Left ventricle myocardium inferior (tissue), 1 donor: ENCODE measurements around the gene CFAP119. TPM values are rescaled to one million over a fixed set of nuclear protein-coding genes. Genes with fewer than 3 reads are reported as not detected.
A peak's percentile ranks its signal among the peaks of the same experiment; 100 is the strongest.

Experiments used
- DNase-seq: peaks from one replicate; pipeline ENCODE4 v3.0.0-alpha.2; 2020
- H3K27ac ChIP-seq: fragments of 200-600 bp; replicated peaks from 2 replicates; pipeline ENCODE4 v1.8.0; 2021
- H3K27me3 ChIP-seq: fragments of 200-600 bp; 2 replicates; pipeline ENCODE4 v1.8.0; 2021; ENCODE audit warnings: low read depth
- H3K36me3 ChIP-seq: fragments of 200-600 bp; 2 replicates; pipeline ENCODE4 v1.8.0; 2021
- H3K4me1 ChIP-seq: fragments of 200-600 bp; 2 replicates; pipeline ENCODE4 v1.8.0; 2021
- H3K4me3 ChIP-seq: fragments of 200-600 bp; 2 replicates; pipeline ENCODE4 v1.8.0; 2021; ENCODE audit warnings: mild to moderate bottlenecking, moderate library complexity
- H3K9me3 ChIP-seq: fragments of 200-600 bp; replicated peaks from 2 replicates; pipeline ENCODE4 v1.8.0; 2021
- CTCF ChIP-seq: fragments of 200-600 bp; IDR thresholded peaks from 2 replicates; pipeline ENCODE4 v1.8.0; 2021; ENCODE audit warnings: antibody characterized with exemption, mild to moderate bottlenecking, borderline replicate concordance
- intact Hi-C: fragments of 100-400 bp; cut with micrococcal nuclease; formaldehyde crosslinking; loops from one replicate; pipeline ENCODE4 v1.11.0; 2022
- total RNA-seq: library from RNA; stranded (reverse); fragmentation: NEBNext Ultra II Directional; extraction: Animal tissue kit (Norgen Biotek cat#: 25700); gene quantifications from one replicate; pipeline ENCODE4 v1.2.1, GENCODE V29; 2021
- donor health status: DM: no; HTN: yes; CAD: no; lungs with severe emphysema.

Gene CFAP119
- total RNA-seq, 1 donor from 2014 or later = 0.69 TPM

- Histone ChIP-seq H3K4me3 (no peak overlapping the region), H3K27me3 (no peaks in the 10 kb centered on the region), H3K9me3 (no peaks in the 10 kb centered on the region), H3K27ac (peak overlapping the region; percentile 74), H3K4me1 (peaks cover 43% of the 10 kb centered on the region), H3K36me3 (peaks cover 21% of the 10 kb centered on the region)
- TF ChIP-seq CTCF = no peak
- intact Hi-C loops = no loop called here
- peak; percentile 33 for DNase-seq
These were observed 17.7 kb downstream of the CFAP119 start for GRCh38 chr16:30744183-30744582.

GRCh38 chr16:30743716-30744115 lies 18.1 kb downstream of the CFAP119 start:
- Histone ChIP-seq H3K9me3 (no peaks in the 10 kb centered on the region), H3K36me3 (peaks cover 25% of the 10 kb centered on the region), H3K4me1 (peaks cover 42% of the 10 kb centered on the region), H3K27me3 (no peaks in the 10 kb centered on the region), H3K27ac (peak overlapping the region; percentile 74), H3K4me3 (no peak overlapping the region)
- DNase-seq = peak; percentile 55
- no peak for TF ChIP-seq CTCF
- intact Hi-C loops = no loop called here

GRCh38 chr16:30741461-30741914 lies 20.4 kb downstream of the CFAP119 start:
- DNase-seq = no peak
- Histone ChIP-seq H3K4me3 (no peak overlapping the region), H3K4me1 (peaks cover 31% of the 10 kb centered on the region), H3K36me3 (peaks cover 48% of the 10 kb centered on the region), H3K9me3 (no peaks in the 10 kb centered on the region), H3K27me3 (no peaks in the 10 kb centered on the region), H3K27ac (peak overlapping the region; percentile 56)
- TF ChIP-seq CTCF = no peak
- intact Hi-C loops = no loop called here

GRCh38 chr16:30740364-30741251 lies 21.3 kb downstream of the CFAP119 start:
- no peaks in the 10 kb centered on the region for H3K27me3 ChIP-seq
- intact Hi-C loops = no loop called here

More at GRCh38 chr16:30740364-30741251, 21.3 kb downstream of the CFAP119 start:
- H3K36me3 ChIP-seq = peaks cover 57% of the 10 kb centered on the region
- peaks cover 31% of the 10 kb centered on the region for H3K4me1 ChIP-seq
- peak overlapping the region; percentile 56 for H3K27ac ChIP-seq
- H3K4me3 ChIP-seq = peak overlapping the region; percentile 22
- H3K9me3 ChIP-seq = no peaks in the 10 kb centered on the region
- no peak for TF ChIP-seq CTCF
- DNase-seq = peak; percentile 86
